Stimulated activated CD8-positive, alpha-beta memory T cell treated with anti-CD3 and anti-CD28 coated beads, Interleukin-4, amount 100 ng/mL, for 4 hours (primary cell): Measurements from ENCODE around the gene C9orf78.

Experiments
- DNase-seq, 2 donors: peaks; one replicate each; pipeline ENCODE4 v3.0.0-alpha.2; 2020; ENCODE audit warnings: low read depth in 2 of 2, low spot score in 1 of 2

The C9orf78 gene

DNA sequence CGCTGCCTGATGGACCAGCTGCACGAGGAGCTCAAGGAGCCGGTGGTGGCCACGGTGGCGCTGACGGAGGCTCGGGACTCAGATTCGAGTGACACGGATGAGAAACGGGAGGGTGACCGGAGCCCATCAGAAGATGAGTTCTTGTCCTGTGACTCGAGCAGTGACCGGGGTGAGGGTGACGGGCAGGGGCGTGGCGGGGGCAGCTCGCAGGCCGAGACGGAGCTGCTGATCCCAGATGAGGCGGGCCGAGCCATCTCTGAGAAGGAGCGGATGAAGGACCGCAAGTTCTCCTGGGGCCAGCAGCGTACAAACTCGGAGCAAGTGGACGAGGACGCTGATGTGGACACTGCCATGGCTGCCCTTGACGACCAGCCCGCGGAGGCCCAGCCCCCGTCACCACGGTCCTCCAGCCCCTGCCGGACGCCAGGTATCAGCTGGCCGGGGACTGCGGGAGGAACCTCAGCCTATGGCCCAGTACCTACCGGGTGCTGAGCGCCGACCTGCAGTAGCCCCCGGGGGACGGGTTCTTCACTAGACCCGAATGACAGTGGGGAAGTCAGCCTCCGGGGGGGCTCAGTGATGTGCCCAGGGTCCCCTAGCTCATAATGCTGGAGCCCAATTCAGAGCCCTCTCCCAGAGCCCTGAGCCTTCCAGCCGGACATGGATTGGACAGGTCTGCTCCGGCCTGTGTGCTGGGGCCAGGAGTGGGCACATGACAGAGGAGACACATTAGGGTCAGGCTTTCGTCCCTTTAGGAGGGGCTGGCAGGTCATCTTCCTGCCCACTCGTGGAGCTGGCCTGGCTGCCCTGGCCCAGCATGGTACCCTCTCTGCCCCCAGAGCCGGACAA, 33.2 kb upstream of the C9orf78 start:
- no peak for DNase-seq

DNA sequence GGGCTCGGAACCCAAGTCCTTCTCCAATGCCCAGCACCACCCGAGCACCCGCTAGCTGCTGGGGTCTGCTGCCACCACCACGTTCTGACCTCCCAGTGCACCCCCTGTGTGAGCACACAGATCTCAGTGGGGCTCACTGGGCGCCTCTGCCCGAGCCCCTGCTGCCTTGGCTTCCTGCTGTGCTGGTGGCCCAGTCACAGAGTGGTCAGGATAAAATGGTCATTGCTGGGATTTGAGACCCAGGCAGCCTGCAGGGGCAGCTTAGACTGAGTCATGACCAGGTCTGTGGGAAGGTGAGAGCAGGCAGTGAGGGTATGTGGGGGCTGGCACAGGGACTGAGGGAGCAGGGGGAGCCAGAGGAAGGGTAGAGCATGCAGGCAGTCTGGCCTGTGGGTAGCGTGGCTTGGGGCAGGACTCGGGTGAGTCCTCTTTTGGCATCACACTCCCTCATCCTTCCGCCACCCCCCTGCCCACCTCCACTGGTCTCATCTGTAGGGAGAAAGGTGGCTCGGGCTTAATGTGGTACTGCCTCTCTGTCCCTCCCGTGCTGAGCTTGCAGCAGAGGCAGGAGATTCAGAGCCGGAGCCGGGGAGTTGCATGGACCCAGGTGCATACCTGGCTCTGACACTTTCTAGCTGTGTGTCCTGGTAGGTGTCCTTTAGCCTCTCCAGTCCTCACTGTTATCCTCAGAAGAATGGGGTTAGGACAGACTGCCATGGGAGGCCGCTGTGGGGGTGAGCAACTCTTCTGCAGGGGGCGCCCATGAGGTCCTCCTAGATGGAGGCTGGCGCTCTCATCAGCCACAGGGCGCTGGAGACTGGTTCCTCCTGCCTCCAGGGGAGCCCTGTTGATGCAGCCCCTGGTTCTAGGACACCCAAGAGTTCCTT, 32.3 kb upstream of the C9orf78 start:
- no peak for DNase-seq

DNA sequence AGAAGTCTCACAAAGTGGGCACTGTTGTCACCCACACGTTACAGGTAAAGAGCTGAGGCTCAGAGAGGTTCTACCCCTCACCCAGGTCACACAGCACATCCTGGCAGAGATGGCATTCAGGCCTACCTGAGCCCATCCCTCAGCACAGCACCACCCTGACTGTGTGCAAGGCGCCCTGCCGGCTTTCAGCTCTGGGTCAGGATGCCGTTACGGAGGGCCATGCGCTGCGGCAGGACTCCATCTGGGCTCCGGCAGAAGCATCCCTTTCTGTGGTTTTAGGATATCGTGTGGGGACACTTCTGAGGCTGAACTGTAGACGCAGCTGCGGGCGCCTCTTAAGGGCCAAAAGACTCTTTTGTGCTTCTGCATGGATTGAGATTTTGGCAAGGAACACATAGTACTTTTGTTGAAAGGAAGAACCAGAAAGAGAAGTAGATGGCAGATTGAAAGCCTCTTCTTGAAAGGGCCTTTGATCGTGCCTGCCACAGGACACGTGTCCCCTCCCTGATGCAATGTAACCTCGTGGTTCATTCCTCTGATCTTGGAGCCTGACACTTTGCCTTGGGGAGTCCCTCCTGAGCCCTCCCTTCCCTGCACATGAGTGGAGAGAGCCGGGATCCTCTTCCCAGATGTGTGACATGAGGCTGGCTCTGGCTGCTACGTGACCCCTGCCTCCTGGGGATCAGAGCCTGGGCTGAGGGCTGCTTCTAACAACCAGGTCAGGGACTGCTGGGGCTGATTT, 31.5 kb upstream of the C9orf78 start:
- DNase-seq = no peak

DNA sequence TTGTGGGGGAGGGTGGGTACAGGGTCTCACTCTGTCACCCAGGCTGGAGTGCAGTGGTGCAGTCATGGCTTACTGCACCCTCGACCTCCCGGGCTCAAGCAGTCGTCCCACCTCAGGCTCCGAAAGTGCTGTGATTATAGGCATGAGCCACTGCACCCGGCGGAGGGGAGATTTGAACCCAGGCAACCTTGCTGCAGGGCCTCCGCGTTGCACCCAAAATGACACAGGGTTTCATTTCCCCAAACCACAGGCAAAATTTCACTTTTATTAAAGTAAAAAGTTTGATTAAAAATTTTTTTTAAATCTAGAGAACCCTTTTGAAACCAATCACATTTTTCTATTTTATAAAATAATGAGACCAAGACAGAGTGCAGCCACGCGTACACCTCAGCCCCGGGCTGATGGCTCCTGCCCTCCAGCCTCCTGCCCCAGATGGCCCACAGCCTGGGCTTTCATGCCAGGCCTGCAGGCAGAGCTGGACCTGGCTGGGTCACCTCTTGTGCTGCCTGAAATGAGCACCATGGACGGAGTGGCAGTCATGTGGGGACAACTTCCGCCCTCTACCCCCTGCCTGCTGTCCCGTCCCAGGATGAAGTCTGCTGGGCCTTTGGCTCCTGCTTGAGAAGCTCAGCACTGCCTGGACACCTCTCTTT, 30.7 kb upstream of the C9orf78 start:
- no peak for DNase-seq

DNA sequence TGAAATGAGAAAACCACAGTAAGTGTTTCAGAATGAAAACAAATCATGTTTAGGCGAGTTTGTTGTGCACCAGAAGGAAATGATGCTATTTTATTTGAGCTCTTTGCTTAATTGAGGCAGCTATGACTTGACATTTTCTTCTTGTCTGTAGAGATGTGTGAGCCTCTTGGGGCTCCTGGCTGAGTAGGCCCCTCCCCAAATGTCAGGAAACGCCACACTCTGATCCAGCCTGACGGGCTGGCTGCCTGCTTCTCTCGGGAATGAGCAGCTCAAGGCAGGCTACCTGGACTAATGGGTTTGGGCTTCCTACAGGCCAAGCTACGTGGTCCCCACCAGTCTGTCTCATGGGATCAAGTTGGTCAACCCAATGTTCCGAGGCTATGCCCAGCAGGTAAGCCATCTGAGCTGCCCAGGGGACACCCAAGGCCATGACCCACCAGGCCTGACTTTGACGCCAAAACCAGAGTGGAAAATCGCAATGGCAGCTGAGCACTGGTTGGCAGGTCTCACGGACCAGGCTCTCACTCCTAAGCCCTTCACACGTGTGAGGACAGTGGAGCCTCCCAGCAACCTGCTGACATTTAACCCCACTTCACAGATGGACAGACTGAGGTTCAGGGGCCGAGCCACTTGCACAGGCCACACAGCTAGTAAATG, 30.0 kb upstream of the C9orf78 start:
- DNase-seq = no peak

DNA sequence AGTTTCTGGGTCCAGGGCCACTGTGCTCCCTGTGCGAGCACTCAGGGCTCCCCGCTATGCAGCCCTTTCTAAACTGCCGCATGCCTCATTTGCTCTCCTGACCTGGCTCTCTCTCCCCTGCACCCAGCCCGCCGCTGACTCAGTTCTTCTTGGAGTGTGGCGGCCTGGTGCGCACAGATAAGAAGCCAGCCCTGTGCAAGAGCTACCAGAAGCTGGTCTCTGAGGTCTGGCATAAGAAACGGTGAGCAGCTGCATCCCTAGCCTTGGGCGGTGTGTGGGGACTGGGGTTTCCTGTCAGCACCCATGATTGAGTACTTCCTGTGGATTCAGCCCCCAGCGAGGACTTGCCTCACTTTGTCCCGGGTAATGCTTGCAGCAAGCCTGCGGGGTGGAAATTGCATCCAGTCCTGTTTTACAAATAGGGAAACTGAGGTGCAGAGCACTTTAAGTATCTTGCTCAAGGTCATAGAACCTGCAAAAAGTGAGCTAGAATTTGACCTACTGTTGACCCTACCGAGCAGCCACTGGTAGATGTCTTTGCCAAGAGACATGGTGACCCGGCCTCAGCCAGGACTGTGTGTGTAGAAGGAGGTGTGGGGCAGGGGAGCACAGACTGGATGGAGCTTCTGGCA, 28.1 kb upstream of the C9orf78 start:
- peak; percentile 32 to 35 for DNase-seq

DNA sequence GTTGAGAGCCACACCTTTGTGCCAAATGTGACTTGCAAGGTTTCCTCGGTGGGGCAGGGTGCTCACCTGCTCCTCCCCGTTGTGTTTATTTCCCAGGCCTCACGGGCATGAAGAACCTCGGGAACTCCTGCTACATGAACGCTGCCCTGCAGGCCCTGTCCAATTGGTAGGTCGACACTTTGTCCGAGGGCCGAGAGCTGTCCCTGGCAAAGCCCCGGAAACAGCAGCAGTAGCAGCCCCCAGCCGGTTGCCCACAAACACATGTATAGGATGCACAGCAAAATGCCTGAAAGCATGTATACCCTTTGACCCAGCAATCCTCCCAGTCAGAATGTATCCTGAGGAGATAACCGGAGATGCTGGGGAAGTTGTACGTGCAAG, 26.4 kb upstream of the C9orf78 start:
- no peak for DNase-seq

DNA sequence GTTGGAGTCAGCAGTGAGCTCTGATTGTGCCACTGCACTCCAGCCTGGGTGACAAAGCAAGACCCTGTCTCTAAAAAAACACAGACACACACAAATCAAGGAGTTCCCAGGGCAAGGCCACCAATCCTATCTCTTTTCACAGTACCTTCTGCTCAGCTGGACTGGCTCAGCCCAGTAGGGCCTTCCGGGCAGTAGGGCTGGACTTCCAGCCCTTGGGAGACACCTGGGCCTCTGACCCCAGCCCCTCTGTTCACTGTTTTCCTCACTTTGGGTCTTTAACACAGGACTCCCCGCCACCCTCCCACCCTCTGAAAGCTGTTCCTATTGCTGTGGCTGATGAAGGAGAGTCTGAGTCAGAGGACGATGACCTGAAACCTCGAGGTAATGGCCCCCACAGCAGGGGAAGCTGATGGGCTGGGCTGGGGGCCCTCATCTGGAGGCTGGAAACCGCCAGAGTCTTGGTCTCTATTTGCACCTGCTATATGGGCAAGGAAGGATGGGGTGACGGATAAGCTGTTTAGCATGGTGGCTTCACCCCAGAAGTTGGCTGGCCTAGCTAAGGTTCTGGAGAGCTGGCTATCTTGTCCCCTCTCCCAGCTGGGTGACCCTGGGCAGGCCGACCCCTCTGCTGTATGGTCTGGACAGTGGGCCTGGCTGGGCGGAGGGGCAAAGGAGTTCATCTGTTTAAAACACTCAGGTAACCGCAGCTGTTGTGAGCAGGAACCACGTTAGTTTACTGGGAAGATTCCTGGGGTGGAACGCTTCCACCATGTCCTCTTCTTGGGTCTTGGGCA, 25.8 kb upstream of the C9orf78 start:
- DNase-seq = no peak

DNA sequence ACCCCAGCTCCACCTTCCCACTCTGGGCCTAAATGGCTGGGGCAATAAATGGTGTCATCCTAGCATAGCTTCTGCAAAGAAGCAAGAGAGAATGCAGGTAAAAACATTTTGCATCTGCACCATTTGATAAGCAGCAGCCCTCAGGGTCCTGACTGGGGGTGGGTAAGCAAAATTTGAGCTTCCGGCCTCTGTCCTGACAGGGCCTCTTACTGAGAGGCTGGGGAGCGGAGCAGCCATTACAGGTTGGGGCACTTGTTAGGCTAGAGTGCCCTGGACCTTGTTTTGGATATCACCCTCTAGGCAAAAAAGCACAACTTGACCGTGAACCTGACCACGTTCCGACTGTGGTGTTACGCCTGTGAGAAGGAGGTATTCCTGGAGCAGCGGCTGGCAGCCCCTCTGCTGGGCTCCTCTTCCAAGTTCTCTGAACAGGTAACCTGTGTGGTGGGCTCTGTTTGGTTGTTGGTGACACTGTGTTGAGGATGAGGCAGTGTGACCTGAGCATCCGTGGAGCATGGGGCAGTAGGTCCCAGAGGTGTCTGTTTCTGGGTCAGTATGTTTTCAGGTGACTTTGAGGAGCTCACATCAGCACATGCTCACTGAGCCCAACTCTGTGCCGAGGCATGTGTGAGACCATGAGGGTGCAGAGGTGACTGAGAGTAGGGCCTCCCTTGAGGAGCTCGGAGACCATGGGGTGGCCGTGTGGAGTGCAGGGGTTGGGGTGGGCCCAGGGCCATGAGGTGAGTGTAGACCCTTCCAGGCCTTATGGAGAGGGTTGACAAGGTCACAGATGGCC, 23.3 kb upstream of the C9orf78 start:
- no peak for DNase-seq

DNA sequence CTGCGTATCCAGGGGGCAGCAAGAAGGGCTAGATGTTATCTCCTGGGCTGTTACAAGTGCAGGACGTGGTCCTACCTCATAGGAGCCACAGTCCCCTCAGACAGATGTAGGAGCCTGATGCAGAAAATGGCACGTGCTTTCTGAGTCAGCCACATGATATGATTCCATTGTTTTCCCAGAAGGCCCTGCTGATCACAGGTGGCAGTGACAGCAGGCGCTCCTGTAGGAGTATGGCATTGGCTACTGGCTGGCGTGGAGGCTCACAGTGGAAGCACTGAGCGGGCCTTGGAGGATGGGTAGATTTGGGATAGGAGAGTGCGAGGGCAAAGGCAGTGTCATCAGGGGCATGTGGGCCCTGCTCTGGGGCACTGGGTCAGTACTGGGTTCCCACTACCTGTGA, 22.1 kb upstream of the C9orf78 start:
- no peak for DNase-seq

DNA sequence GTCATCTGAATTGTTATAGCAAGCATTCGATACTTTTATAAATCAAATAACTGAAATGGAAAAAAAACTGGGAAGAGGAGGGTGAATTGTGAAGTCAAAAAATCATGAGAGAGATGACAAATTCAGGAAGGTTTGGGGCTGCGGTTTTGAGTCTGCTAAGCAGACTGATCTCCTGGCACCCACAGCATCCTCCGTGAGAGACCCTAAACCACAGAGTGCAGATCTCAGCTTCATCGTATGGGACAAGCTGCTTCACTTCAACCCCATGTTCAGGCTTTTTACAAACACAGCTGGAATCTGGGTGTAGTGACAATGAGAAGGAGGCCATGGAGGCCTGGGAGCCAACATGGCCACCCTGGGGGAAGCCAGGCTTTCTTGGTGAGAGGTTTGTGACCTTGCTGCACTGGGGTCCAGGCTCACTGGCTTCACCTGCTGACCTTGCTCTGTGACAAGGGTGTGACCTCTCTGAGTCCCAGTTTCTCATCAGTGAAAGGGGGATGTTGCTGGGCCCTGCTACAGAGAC, 19.6 kb upstream of the C9orf78 start:
- no peak for DNase-seq

DNA sequence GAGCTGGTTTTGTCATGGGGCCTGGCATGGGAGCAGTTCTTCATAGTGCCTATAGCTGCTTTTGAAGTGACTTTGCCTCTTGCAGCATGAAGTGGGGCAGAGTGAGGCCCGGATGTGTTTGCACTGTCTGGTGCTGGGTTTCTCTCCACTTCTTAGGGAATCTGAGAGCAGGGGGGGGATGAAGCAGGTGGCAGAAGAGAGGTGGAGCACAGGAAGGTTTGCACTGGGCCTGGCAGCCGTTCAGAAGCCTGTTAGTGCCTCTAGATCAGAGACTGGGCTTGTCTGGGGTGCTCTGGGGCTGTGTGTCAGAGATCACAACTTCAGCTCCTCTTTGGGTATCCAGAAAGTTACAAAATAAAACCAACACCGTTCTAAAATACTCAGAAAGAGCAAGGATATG, 18.5 kb upstream of the C9orf78 start:
- DNase-seq = no peak

DNA sequence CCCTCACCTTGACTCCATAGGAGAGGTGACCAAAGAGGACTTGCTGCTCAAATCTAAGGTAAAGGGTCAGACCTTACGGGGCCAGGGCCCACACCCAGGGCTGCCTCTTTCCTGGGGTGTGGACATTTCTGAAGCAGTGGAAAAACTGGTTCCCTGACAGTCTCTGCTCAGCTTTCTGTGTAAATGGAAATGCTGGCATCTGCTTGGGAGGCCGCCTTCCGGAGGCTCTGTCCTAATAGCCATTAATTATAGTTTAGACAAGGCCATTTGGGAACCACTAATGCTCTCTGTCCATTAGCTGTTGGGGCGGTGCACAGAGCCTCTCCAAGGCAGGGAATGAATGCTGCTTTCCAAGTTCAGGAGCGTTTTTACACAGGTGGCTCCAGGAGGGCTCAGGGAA, 17.5 kb upstream of the C9orf78 start:
- no peak for DNase-seq

DNA sequence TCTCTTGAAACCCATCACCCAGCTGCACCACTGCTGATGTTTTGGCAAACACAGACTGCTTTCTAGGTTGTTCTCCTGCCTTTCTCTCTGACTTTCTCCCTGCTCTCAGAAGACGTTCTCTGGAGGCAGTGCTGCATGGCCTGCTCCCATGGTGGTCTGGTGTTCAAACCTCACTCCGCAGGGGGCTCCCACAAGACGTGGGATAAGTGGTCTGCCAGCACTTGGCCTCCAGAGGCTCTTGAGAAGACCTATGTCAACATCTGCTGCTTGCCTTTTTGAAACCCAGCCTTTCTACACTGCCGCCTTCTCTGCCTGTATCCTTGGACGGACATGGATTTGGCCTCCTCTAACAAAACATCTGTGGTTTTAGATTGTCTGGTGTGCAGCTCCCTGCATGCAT, 16.7 kb upstream of the C9orf78 start:
- no peak for DNase-seq

DNA sequence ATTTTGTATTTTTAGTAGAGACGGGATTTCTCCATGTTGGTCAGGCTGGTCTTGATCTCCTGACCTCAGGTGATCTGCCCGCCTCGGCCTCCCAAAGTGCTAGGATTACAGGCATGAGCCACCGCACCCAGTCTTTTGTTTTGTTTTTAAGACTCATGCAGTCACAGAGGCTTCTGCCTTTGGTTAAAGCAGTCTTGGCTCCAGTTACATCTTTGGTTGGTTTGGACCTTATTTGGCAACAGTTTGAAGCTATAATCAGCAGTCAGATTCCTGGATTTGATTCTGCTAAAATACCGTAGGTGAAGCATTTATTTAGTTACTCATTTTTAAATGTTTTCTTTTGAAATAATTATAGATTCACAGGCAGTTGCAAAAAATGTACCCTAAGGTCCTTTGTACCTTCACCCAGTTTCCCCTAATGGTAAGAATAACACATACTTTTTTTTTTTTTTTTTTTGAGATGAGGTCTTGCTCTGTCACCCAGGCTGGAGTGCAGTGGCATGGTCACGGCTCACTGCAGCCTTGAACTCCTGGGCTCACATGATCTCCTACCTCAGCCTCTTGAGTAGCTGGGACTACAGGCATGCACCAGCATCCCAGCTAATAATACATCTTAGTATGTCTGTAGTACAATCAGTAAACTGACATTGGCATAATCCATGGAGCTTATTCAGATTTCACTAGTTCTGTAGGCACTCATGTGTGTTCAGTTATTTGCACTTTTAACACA, 15.9 kb upstream of the C9orf78 start:
- no peak for DNase-seq

DNA sequence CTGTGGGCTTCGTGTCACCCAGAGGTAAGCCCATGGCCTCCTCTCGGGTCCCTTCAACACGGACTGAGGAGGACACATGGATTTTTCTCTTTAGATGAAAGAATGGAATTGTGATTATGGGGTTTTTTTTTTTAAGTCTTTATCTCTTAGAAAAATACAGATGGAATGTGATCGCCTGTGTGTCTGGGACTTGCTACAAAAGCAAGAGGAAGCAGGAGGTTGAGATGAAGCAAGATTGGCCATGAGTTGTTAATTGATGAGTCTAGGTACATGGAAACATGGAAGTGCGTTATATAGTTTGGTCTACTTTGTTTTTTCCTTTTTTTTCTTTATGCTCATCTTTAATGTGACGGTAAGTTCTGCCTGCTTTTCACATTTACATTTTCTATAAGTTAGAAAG, 14.8 kb upstream of the C9orf78 start:
- no peak for DNase-seq

DNA sequence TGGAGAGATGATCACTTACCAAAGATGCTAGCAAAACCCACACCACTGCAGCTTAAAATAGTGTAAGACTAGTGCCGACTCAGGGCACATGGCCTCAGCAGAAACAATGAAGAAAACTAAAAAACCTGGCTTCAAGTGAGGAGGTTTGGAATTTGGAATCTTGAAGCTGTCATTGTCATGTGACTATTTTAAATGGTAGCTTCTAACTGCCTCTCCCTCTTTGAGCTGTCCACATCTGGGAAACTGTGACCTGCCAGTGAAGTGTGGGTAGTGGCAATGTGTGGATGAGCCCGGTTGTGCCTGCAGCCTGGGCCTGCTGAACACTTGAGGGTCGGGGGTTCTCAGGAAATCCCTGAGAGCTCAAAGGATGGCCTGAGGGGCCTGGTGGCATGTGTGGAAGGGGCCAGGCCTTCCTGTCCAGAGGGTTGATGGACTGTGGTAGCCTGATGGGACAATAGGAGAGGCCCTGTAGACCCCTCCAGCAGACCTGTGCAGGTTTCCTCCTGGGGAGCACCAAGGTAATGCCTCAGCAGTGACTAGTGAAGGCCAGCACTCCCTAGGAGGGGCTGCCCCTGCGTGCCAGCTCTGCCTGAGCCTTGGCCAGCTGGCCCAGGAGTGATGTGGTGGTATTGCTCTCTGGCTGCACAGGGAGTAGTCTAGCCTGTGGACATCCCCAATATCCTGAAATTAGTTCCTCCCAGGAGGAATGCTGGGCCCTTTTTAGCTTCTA, 13.8 kb upstream of the C9orf78 start:
- no peak for DNase-seq
